GM12873 (cell line): ENCODE results near the gene TRAM2.

Source experiments
- TF ChIP-seq, protein P1 (sequence below): IDR thresholded peaks from 2 replicates; pipeline ENCODE4 v1.5.1; 2012; ENCODE audit warnings: low read depth, mild to moderate bottlenecking, moderate library complexity, low read length, control low read depth; ENCODE audit not compliant: insufficient read depth; ENCODE audit errors: missing control alignments

Gene TRAM2

DNA sequence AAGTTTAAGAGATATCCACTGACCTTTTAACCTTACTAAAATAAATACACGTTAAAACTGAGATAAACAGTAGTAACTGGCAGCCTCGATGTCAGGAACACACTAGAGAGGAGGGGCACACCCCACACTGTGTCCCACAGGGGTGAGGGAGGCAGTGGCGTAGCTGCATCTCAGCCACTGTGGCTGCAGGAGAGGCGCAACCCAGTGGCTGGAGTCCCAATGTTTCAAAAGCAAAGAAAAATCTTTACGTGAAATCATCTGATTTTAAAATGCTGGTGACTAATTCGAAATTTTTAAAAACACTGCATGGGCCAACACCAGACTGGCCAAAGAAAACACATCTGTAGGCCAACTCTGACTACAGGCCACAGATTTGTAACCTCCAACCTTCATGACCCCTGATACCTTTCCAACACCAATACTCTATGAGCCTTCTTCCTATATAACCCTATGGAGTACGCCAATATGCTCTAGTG is 54.7 kb downstream of the TRAM2 start:
- TF ChIP-seq, protein P1, sequence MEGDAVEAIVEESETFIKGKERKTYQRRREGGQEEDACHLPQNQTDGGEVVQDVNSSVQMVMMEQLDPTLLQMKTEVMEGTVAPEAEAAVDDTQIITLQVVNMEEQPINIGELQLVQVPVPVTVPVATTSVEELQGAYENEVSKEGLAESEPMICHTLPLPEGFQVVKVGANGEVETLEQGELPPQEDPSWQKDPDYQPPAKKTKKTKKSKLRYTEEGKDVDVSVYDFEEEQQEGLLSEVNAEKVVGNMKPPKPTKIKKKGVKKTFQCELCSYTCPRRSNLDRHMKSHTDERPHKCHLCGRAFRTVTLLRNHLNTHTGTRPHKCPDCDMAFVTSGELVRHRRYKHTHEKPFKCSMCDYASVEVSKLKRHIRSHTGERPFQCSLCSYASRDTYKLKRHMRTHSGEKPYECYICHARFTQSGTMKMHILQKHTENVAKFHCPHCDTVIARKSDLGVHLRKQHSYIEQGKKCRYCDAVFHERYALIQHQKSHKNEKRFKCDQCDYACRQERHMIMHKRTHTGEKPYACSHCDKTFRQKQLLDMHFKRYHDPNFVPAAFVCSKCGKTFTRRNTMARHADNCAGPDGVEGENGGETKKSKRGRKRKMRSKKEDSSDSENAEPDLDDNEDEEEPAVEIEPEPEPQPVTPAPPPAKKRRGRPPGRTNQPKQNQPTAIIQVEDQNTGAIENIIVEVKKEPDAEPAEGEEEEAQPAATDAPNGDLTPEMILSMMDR, result no peak

DNA sequence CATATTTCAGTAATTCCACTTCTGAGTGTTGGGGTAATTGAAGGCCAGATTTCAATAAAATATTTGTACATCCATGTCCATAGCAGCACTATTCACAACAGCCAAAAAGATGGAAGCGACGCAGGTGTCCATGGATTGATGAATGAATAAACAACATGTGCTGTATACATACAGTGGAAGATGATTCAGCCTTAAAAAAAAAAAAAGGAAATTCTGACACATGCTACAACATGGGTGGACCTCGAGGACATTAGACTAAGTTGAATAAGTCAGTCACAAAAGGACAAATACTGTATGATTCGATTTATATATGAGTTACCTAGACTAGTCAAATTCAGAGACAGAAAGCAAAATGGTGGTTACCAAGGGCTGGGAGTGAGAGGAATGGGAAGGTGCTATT is 57.2 kb downstream of the TRAM2 start:
- TF ChIP-seq, protein P1, result no peak

DNA sequence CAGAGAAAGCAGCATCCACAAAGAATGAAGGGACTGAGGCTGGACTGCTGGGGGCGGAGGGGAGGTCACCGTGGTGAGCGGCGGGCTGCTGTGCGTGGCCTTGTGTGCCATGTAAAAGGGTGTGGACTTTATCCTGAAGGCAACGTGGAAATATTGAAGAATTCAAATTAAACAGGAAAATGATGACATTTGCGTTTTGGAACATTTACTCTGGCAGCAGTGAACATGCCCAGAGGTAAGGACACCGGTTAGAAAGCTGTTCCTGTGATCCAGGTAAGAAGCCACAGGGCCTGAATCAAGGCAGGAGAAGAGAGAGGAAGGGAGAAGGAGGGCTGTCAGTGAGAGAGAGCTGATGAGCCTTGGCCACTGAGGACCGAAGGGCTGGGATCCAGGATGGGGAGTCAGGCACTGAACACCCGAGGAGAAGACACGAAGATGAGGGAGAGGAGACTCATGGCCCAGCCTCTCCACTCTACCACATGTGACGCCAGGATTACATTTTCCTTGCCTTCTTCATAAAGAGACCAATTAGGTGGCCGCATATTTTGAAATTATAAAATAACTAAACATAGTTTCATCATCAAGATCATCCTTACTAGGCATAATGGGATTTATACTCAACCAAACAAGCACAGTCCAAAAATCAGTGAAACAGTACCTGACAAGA is 58.4 kb downstream of the TRAM2 start:
- TF ChIP-seq, protein P1, result no peak

DNA sequence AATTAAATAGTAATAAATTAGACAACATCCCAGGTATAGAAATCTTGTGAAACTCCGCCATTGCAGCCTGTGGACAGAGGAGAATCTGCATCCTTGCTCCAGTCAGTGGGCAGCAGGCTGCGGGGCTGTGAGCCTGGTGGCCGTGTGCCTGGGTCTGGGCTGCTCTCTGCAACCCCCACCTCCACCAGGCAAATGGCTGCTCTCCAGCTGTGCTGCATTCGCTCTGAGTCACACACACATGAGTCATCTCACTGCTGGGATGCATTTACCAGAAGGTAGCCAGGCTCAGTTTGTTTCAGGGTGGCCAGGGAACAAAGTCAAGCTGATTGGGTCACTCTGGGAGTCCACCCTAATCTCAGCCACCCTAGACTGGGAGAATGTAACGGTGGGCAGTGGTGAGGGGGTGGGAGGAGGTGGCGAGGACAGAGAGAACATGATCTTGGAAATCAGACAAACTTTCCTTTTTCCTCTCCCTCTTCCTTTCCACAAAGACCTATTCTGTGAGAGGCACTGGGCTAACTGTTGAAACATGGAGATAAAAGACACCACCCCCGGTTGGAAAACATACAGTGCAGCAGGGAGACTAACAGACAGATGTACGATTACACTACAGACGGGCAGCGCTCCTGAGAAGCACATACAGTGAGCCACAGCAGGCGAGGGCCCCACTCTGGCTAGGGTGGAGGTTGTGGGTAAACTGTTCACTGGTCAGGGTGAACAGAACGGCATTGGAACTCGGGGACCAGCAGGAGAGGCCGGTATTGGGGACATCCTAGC is 59.2 kb downstream of the TRAM2 start:
- TF ChIP-seq, protein P1, result no peak

DNA sequence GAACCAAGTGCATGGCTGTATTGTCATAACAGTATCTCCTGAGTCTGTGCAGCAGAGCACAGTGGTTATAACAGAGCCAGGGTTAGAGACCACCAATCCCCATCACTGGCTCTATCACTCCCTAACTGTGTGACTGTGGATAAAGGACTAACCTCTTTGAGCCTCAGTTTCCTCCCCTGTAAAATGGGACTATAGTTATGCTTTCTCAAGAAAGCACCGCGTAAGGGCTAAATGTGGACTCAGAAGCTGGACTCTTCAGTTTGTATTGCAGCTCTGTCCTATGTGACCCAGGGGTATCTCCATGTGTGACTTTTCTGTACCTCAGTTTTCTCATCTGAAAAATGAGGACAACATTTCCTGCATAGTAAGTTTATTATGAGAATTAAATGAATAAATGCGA is 59.9 kb downstream of the TRAM2 start:
- TF ChIP-seq, protein P1, result no peak

DNA sequence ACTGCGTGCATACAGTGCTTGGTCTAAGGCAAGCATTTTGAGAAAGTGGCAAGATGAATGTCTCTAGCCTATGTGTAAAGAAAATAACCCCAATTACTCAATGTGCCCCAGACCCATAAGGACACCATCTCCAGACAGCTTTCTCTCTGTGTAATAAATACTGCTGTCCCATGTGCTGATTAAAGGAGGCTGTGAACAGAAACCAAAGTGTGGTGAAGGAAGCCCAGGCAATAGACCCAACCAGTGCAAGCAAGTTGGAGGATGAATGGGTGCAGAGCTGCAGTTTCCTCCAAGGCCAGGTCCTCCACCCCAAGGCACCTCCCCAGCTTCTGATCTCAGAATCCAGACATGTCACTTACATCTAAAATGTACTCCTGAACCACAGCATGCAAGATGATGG is 60.6 kb downstream of the TRAM2 start:
- TF ChIP-seq, protein P1, result no peak

DNA sequence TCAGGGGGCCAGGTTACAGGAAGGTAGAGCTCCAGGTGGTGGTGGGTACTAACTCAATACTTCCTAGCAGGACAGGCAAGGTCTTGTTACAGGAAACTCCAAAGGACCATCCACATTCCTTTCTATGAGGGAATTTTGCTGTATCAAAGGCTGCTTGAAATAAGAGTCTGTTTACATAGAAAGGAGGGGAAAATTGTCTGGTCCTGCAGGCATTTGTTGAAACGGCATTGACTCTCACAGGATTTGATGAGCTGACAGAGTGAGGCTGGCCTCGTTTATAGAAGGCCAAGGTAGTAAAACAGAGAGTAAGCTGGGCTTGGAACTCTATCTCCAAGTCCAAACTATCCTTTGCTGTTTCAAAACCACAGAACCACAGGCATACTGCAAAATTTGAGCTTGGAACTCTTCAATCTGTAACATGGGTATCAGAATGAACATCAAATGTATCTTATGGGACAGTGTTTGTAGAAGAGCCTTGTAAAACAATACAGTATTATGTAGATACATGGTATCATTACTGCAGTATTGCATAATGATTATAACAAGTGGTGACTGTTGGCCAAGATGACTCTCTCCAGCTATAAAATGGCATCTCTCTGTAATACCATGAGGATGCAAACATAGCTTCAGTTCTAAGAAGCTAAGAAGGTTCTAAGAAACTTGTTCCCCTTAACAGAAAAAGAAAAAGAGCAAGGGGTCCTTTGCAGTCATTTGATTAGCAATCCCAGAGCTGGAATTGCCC is 61.5 kb downstream of the TRAM2 start:
- TF ChIP-seq, protein P1, result no peak
